Stomach (tissue), 4 donors: Measurements from ENCODE around the gene CELF4.

ENCODE experiments used
- EP300 ChIP-seq: sonication (generic); formaldehyde crosslinking; IDR thresholded peaks from one replicate; pipeline ENCODE4 v1.6.1; 2017; ENCODE audit warnings: antibody characterized with exemption
- POLR2A ChIP-seq, 4 donors: fragments of 450-650 bp; IDR thresholded peaks; one replicate each; pipeline ENCODE4 v1.6.1; 2016; ENCODE audit warnings: antibody characterized with exemption in 4 of 4, control low read depth in 2 of 4, mild to moderate bottlenecking in 1 of 4, moderate library complexity in 1 of 4
- POLR2AphosphoS5 ChIP-seq, 3 donors: sonication (generic); formaldehyde crosslinking; IDR thresholded peaks; one replicate each; pipeline ENCODE4 v1.6.1; 2016; ENCODE audit warnings: antibody characterized with exemption in 3 of 3
- TF ChIP-seq, protein P1 (sequence below), 7 experiments: fragments of 450-650 bp in 4 of 7; fragments of 200-600 bp in 3 of 7; sonication (generic) in 3 of 7; IDR thresholded peaks; one replicate each; pipeline ENCODE4 v1.5.1; 2016 to 2019; ENCODE audit warnings: antibody characterized with exemption in 7 of 7, control low read depth in 2 of 7, mild to moderate bottlenecking in 1 of 7

DNA sequence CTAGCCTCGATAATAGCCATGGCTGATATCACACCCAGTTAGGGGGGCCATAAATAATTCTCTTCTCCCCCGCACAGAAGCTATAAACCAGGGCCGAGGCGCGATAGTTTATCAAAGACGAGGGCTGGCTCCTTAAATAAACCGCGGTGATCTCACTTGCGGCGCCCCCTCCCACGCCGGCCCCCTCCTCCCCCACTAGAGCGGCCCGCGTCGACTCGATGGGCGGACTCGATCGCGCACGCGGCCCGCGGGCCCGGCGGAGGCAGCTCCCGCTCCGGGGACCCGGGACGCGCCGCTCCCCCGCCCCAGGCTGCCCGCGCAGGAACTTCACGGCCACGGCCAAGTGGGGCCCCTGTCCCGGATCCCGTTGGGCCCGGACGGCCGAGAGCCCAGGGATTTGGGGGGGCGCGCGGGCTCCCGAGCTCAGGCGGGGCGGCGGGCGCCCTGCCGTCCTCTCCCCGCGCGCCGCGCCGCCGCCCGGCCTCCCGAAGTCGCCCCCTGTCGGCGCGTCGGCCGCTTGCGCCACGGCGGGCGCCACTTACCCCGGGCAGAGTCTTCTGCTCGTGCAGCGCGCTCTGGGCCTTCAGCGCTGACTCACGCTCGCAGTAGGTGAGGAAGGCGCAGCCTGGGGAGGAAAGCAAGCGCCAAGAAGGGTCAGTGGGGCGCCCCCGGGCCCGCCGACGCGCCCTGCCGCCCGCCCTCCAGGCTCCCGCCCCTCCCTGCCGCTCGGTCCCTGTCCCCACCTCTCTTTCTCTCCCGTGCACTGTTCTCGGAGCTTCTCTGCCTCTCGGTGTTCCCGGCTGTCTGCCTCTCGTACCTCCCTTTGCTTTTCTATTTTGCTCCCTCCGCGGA is 80.4 kb downstream of the CELF4 start:
- TF ChIP-seq, protein P1, sequence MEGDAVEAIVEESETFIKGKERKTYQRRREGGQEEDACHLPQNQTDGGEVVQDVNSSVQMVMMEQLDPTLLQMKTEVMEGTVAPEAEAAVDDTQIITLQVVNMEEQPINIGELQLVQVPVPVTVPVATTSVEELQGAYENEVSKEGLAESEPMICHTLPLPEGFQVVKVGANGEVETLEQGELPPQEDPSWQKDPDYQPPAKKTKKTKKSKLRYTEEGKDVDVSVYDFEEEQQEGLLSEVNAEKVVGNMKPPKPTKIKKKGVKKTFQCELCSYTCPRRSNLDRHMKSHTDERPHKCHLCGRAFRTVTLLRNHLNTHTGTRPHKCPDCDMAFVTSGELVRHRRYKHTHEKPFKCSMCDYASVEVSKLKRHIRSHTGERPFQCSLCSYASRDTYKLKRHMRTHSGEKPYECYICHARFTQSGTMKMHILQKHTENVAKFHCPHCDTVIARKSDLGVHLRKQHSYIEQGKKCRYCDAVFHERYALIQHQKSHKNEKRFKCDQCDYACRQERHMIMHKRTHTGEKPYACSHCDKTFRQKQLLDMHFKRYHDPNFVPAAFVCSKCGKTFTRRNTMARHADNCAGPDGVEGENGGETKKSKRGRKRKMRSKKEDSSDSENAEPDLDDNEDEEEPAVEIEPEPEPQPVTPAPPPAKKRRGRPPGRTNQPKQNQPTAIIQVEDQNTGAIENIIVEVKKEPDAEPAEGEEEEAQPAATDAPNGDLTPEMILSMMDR (IDR thresholded peaks at IDR 0.05): peak in 1 of 7 experiments; percentile 11
- TF ChIP-seq EP300: no peak
- TF ChIP-seq POLR2A (IDR thresholded peaks at IDR 0.05): no peak
- no peak for TF ChIP-seq POLR2AphosphoS5 (IDR thresholded peaks at IDR 0.05)
